ENCODE measurements around the gene EPO.
"Not testable (repeated sequence)": the region's sequence is repeated elsewhere in the genome, so short reads cannot be mapped to it uniquely, and the experiment has no call there.

Gene EPO

GRCh38 chr7:100736671-100737070, 16.4 kb downstream of the EPO start:
- no peak for DNase-seq (ENCODE audit: low spot score)

GRCh38 chr7:100739934-100740333, 19.7 kb downstream of the EPO start:
- DNase-seq (ENCODE audit: low spot score), result no peak

GRCh38 chr7:100744605-100745004, 24.3 kb downstream of the EPO start:
- no peak for DNase-seq (ENCODE audit: low spot score)

GRCh38 chr7:100745184-100745583, 24.9 kb downstream of the EPO start:
- peak; percentile 78 for DNase-seq (ENCODE audit: low spot score)

- no peak for DNase-seq (ENCODE audit: low spot score)
Observed at GRCh38 chr7:100752994-100753393, 32.7 kb downstream of the EPO start.

GRCh38 chr7:100753750-100754149, 33.5 kb downstream of the EPO start:
- no peak for DNase-seq (ENCODE audit: low spot score)

- no peak for DNase-seq (ENCODE audit: low spot score)
Observed at GRCh38 chr7:100759357-100760171, 39.3 kb downstream of the EPO start.

GRCh38 chr7:100762841-100763240, 42.6 kb downstream of the EPO start:
- DNase-seq (ENCODE audit: low spot score), result not testable (repeated sequence)

- DNase-seq (ENCODE audit: low spot score), result no peak
Observed at GRCh38 chr7:100763556-100764140, 43.4 kb downstream of the EPO start.

- DNase-seq (ENCODE audit: low spot score), result no peak
Observed at GRCh38 chr7:100764841-100765240, 44.6 kb downstream of the EPO start.

- DNase-seq (ENCODE audit: low spot score), result no peak
Observed at GRCh38 chr7:100765250-100765649, 45.0 kb downstream of the EPO start.

GRCh38 chr7:100768784-100769183, 48.5 kb downstream of the EPO start:
- no peak for DNase-seq (ENCODE audit: low spot score)
